SK-N-DZ (cell line): ENCODE results near the gene NUP85.
"Not testable (repeated sequence)": the region's sequence is repeated elsewhere in the genome, so short reads cannot be mapped to it uniquely, and the experiment has no call there.

Experiments used
- DNase-seq: peaks from one replicate; pipeline ENCODE4 v3.0.0-alpha.2; 2015; ENCODE audit warnings: low spot score

NUP85 gene

GRCh38 chr17:75199886-75200618, 5.4 kb upstream of the NUP85 start:
- no peak for DNase-seq

- DNase-seq = no peak
Measured at GRCh38 chr17:75205793-75206163, 299 bp downstream of the NUP85 start.

GRCh38 chr17:75207050-75207407, 1.6 kb downstream of the NUP85 start:
- DNase-seq = not testable (repeated sequence)

DNA sequence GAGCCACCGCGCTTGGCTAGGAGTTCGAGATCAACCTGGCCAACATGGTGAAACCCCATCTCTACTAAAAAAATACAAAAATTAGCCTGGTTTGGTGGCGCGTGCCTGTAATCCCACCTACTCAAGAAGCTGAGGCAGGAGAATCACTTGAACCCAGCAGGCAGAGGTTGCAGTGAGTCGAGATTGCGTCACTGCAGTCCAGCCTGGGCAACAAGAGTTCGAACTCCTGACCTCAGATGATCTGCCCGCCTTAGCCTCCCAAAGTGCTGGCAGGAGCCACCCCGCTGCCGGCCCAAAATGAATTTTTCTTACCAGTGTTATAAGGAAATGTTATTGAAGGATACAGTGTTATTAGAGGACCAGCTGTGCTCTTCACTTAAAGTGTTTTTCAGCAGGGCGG, 2.3 kb downstream of the NUP85 start:
- DNase-seq = no peak

DNA sequence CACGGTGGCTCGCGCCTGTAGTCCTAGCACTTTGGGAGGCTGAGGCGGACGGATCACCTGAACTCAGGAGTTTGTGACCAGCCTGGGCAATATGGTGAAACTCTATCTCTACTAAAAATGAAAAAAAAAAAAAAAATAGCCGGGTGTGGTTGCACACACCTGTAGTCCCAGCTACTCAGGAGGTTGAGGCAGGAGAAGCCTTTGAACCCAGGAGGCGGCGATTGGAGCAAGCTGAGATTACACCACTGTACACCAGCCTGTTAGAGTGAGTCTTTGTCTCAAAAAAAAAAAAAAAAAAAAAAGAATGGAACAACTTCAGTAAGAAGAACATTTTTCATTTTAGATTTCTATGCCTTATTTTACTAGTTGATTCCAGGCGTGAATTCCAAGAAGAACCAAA, 2.7 kb downstream of the NUP85 start:
- DNase-seq = no peak

DNA sequence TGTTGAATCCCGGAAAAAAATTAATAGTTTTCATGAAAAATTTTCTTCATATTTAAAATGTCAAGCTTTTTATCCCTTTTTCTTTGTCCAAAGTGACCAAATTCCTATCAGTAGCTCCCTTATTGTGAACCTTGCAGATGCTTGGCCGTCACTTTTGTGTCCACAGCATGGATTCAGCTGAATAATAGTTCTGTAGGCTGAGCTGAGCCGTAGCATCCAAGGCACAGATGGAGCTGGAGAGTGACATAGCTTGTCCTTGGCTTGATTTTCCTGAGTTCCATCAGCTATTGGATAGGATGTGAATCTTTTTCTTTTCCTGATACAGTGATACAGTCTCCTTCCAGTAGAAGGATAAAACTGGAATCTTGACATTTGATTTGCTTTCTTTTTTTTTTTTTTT, 3.6 kb downstream of the NUP85 start:
- DNase-seq = no peak

DNA sequence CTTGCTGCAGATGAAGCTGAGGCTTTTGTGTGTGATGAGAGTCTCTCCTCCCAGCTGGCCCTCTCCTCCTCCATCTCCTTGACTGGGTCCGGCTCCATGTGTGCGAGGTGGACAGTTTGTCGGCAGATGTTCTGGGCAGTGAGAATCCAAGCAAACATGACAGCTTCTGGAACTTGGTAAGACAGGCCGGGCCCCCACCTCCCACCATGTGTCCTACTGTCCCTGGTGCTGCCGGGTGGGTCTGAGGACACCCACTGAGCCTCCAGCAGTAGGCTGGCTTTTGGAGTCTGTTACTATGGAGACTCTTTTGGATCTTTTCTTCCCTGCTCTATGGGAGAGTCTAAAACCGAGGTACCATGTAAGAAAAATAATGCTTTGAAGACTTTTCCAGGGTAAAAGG, 12.7 kb downstream of the NUP85 start:
- no peak for DNase-seq

GRCh38 chr17:75219815-75220214, 14.3 kb downstream of the NUP85 start:
- no peak for DNase-seq

- DNase-seq = no peak
Measured at GRCh38 chr17:75225016-75225415, 19.5 kb downstream of the NUP85 start.

DNA sequence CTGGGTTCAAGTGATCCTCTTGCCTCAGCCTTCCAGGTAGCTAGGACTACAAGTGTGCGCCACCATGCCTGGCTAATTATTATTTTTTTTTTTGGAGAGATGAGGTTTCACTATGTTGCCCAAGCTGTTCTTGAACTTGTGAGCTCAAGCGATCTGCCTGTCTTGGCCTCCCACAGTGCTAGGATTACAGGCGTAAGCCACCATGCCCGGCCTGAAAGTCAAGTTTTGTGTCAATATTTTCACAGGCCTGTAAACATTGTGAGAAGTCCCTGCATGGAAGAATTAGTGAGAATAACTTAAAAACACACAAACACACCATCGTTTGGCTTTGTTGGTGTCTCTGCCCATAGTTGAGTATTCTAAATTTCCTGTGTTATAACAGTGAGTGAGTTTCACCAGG, 22.2 kb downstream of the NUP85 start:
- no peak for DNase-seq

DNA sequence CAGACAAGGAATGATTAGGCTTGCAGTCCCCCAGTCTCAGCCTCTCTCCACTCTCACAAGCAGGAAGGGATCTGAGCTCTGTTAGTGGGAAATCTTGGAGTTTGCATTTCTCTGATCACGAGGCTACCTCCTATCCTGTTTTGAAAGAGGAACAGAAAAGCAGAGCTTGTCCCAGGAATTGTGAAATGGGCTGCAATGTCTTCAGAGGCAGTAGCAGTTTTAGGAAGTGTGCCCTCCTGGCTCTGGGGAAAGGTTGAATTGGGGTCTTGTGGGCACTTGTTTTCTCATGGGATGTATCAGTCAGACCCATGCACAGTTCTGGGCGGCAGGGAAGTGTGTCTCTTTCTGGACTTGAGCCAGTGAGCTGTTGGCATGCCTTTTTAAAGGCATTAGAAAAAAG, 22.8 kb downstream of the NUP85 start:
- DNase-seq = no peak

DNA sequence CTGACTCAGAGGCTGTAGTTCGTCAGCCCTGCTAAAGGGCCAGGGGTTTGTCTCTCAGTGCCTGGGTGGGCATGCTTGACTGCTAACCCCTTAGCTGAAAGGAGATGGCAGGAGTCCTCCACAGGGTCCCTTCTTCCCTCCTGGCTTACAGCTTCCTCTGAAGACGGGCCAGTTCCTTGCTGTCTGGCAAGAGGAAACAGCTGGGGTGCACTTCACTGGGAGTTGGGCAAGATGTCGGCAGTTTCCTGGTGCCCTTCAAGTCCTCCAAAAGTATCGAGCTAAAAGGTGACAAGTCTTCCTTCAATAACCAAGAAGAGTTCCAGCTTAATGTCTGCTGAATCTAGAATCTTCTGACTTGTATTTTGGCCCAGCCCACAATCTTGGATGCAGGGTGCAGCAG, 23.4 kb downstream of the NUP85 start:
- DNase-seq = no peak

DNA sequence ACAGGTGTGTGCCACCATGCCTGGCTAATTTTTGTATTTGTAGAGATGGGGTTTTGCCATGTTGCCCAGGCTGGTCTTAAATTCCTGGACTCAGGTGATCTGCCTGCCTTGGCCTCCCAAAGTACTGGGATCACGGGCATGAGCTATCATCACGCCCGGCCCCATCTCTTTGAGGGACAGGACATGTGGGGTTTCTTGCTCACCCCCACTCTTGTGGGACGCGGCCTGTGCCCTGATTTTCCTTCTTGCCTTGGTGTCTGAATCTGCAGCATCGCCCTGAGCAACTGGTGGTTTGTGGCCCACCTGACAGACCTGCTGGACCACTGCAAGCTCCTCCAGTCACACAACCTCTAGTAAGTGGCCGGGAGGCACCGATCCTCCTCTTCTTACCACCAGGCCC, 25.6 kb downstream of the NUP85 start:
- DNase-seq = no peak

DNA sequence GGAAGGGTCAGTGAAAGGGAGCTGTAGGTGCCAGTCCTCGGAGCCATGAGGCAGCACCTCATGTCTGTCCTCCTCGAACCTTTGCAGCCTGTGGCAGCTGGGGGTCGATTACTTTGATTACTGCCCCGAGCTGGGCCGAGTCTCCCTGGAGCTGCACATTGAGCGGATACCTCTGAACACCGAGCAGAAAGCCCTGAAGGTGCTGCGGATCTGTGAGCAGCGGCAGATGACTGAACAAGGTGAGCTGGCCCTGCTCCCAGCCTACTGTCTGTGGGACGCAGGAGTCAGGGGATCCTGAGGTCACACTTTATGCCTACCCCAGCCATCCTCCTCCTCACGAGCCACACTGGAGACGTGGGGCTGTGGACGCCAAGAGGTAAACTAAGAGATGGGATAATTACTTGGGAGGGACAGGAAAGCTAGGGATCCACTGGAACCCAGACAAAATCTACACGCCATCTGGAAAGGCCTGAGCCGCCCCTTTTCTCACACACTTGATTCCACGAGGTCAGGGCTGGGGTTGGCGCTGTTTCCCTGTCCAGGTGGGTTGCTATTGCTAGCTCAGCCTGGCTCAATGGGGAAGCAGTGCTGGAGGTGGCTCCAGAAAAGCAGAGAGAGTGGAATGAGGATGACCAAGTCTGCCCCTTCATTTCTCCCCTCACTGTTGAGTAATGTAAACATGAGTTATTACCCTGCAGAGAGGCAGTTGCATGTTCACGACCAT, 26.4 kb downstream of the NUP85 start:
- DNase-seq = no peak

DNA sequence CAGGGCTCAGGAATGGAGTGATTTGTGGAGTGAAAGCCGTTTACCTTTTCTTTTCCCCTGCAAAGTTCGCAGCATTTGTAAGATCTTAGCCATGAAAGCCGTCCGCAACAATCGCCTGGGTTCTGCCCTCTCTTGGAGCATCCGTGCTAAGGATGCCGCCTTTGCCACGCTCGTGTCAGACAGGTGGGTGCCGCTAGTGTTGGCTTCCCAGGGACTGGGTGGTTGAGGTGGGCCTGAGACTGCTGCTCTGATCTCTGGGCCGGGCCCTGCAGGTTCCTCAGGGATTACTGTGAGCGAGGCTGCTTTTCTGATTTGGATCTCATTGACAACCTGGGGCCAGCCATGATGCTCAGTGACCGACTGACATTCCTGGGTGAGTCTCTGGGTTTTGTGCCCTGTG, 27.3 kb downstream of the NUP85 start:
- DNase-seq = no peak

GRCh38 chr17:75237100-75238014, 31.9 kb downstream of the NUP85 start:
- no peak for DNase-seq

GRCh38 chr17:75238020-75238580, 32.6 kb downstream of the NUP85 start:
- DNase-seq = no peak

GRCh38 chr17:75238684-75239191, 33.3 kb downstream of the NUP85 start:
- peak; percentile 75 for DNase-seq

DNA sequence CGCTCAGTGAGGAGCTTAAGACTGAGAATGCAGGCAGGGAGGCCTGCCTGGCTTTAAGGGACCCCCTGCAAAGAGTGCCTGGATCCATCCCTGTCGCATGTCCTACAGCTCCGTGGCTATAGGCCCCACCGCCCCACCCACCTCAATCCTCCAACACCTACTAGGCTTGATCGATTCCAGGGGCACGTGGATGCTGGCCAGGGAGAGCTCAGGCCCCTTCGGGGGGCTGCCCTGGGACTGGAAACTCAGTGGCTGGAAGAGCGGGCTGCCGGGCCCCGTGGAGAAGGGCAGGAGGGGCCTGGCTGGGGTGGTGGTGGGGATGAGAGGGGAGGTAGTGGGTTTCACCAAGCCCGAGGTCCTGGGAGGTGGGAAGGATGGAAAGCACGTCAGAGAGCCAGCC, 33.7 kb downstream of the NUP85 start:
- DNase-seq = no peak

GRCh38 chr17:75239778-75240393, 34.4 kb downstream of the NUP85 start:
- DNase-seq = no peak

- DNase-seq = peak; percentile 39
Measured at GRCh38 chr17:75240394-75241142, 35.1 kb downstream of the NUP85 start.
